Muscle layer of duodenum (tissue), 2 donors: ENCODE results near the gene SBF1.
"Not testable (repeated sequence)": the region's sequence is repeated elsewhere in the genome, so short reads cannot be mapped to it uniquely, and the experiment has no call there.

ENCODE experiments used
- H3K27ac ChIP-seq: one replicate; pipeline ENCODE4 v1.7.0; 2013; ENCODE audit warnings: mild to moderate bottlenecking, low read length
- H3K27me3 ChIP-seq: one replicate; pipeline ENCODE4 v1.7.0; 2013; ENCODE audit warnings: low read depth, mild to moderate bottlenecking, control low read depth, low read length
- H3K36me3 ChIP-seq, 2 donors: one replicate each; pipeline ENCODE4 v1.7.0; 2013; ENCODE audit warnings: low read length in 2 of 2, control low read depth in 1 of 2, mild to moderate bottlenecking in 1 of 2; ENCODE audit not compliant: insufficient read depth in 2 of 2, control insufficient read depth in 1 of 2
- H3K4me1 ChIP-seq, 2 donors: one replicate each; pipeline ENCODE4 v1.7.0; 2013; ENCODE audit warnings: low read length in 2 of 2, mild to moderate bottlenecking in 2 of 2, control low read depth in 1 of 2, moderate library complexity in 1 of 2; ENCODE audit not compliant: insufficient read depth in 2 of 2, control insufficient read depth in 1 of 2
- H3K4me3 ChIP-seq, 2 donors: one replicate each; pipeline ENCODE4 v1.7.0; 2013; ENCODE audit warnings: low read length in 2 of 2, low read depth in 1 of 2, mild to moderate bottlenecking in 1 of 2
- H3K9me3 ChIP-seq, 2 donors: one replicate each; pipeline ENCODE4 v1.7.0; 2013; ENCODE audit warnings: low read length in 2 of 2, control low read depth in 1 of 2, mild to moderate bottlenecking in 1 of 2; ENCODE audit not compliant: control insufficient read depth in 1 of 2
- donor health status: healthy.

SBF1 gene

GRCh38 chr22:50408311-50408710, 66.5 kb downstream of the SBF1 start:
- Histone ChIP-seq H3K27me3 (no peaks in the 10 kb centered on the region), H3K27ac (no peak overlapping the region), H3K4me1 (peaks cover 0 to 3% of the 10 kb centered on the region in 2 donors), H3K9me3 (no peaks in the 10 kb centered on the region), H3K36me3 (peaks cover 13 to 31% of the 10 kb centered on the region in 2 donors), H3K4me3 (no peak overlapping the region)

GRCh38 chr22:50406416-50407170, 68.2 kb downstream of the SBF1 start:
- H3K4me3 ChIP-seq = no peak overlapping the region
- H3K27ac ChIP-seq = no peak overlapping the region
- H3K9me3 ChIP-seq = no peaks in the 10 kb centered on the region
- peaks cover 13 to 31% of the 10 kb centered on the region in 2 donors for H3K36me3 ChIP-seq
- H3K27me3 ChIP-seq = no peaks in the 10 kb centered on the region
- peaks cover 0 to 6% of the 10 kb centered on the region in 2 donors for H3K4me1 ChIP-seq

GRCh38 chr22:50403701-50404101, 71.1 kb downstream of the SBF1 start:
- peaks cover 10 to 25% of the 10 kb centered on the region in 2 donors for H3K36me3 ChIP-seq
- peaks cover 0 to 18% of the 10 kb centered on the region in 2 donors for H3K4me1 ChIP-seq
- no peaks in the 10 kb centered on the region for H3K9me3 ChIP-seq
- no peak overlapping the region for H3K4me3 ChIP-seq
- H3K27ac ChIP-seq = no peak overlapping the region
- no peaks in the 10 kb centered on the region for H3K27me3 ChIP-seq

GRCh38 chr22:50401907-50402306, 72.9 kb downstream of the SBF1 start:
- Histone ChIP-seq H3K4me3 (no peak overlapping the region), H3K27me3 (no peaks in the 10 kb centered on the region), H3K9me3 (no peaks in the 10 kb centered on the region), H3K4me1 (peaks cover 0 to 18% of the 10 kb centered on the region in 2 donors), H3K27ac (no peak overlapping the region), H3K36me3 (peaks cover 10 to 11% of the 10 kb centered on the region in 2 donors)

- Histone ChIP-seq H3K4me1 (peaks cover 0 to 18% of the 10 kb centered on the region in 2 donors), H3K36me3 (peaks cover 9 to 10% of the 10 kb centered on the region in 2 donors), H3K4me3 (no peak overlapping the region), H3K27me3 (no peaks in the 10 kb centered on the region), H3K27ac (no peak overlapping the region), H3K9me3 (no peaks in the 10 kb centered on the region)
These were observed 73.9 kb downstream of the SBF1 start for GRCh38 chr22:50400931-50401330.

- Histone ChIP-seq H3K27ac (no peak overlapping the region), H3K4me1 (peaks cover 0 to 18% of the 10 kb centered on the region in 2 donors), H3K9me3 (no peaks in the 10 kb centered on the region), H3K27me3 (no peaks in the 10 kb centered on the region), H3K36me3 (peaks cover 9 to 10% of the 10 kb centered on the region in 2 donors), H3K4me3 (no peak overlapping the region)
These were observed 74.4 kb downstream of the SBF1 start for GRCh38 chr22:50400406-50400805.

- H3K27ac ChIP-seq = no peak overlapping the region
- H3K27me3 ChIP-seq = no peaks in the 10 kb centered on the region
- no peaks in the 10 kb centered on the region for H3K9me3 ChIP-seq
- H3K4me3 ChIP-seq = no peak overlapping the region
- peaks cover 0 to 18% of the 10 kb centered on the region in 2 donors for H3K4me1 ChIP-seq
- peaks cover 9 to 13% of the 10 kb centered on the region in 2 donors for H3K36me3 ChIP-seq
These were observed 75.0 kb downstream of the SBF1 start for GRCh38 chr22:50399751-50400331.

GRCh38 chr22:50398831-50399648, 75.8 kb downstream of the SBF1 start:
- peaks cover 11 to 12% of the 10 kb centered on the region in 2 donors for H3K36me3 ChIP-seq
- H3K9me3 ChIP-seq = no peaks in the 10 kb centered on the region
- no peak overlapping the region for H3K27ac ChIP-seq
- peaks cover 0 to 18% of the 10 kb centered on the region in 2 donors for H3K4me1 ChIP-seq
- H3K4me3 ChIP-seq = no peak overlapping the region
- no peaks in the 10 kb centered on the region for H3K27me3 ChIP-seq

GRCh38 chr22:50397371-50398060, 77.3 kb downstream of the SBF1 start:
- peaks cover 15 to 16% of the 10 kb centered on the region in 2 donors for H3K36me3 ChIP-seq
- not testable (repeated sequence) for H3K27ac ChIP-seq, H3K4me3 ChIP-seq, H3K9me3 ChIP-seq, H3K27me3 ChIP-seq
- peaks cover 0 to 11% of the 10 kb centered on the region in 2 donors for H3K4me1 ChIP-seq

- H3K27ac ChIP-seq = no peak overlapping the region
- H3K4me3 ChIP-seq = no peak overlapping the region
- peaks cover 0 to 11% of the 10 kb centered on the region in 2 donors for H3K4me1 ChIP-seq
- peaks cover 15 to 16% of the 10 kb centered on the region in 2 donors for H3K36me3 ChIP-seq
- H3K9me3 ChIP-seq = no peaks in the 10 kb centered on the region
- no peaks in the 10 kb centered on the region for H3K27me3 ChIP-seq
These were observed 78.0 kb downstream of the SBF1 start for GRCh38 chr22:50396751-50397370.
